AG04450 (cell line): ENCODE results near the gene GRB2. TPM values are rescaled to one million over a fixed set of nuclear protein-coding genes. Genes with fewer than 3 reads are reported as not detected.

Experiments
- CTCF ChIA-PET: fragments of 300-600, 350-600 bp; formaldehyde crosslinking; extraction: SDS; loops from one replicate; lab custom pipeline; 2022; ENCODE audit warnings: antibody characterized with exemption, inconsistent platforms; lab: Charles Lee
- POLR2A ChIA-PET: fragments of 350-600 bp; formaldehyde crosslinking; extraction: SDS; loops from one replicate; lab custom pipeline; 2021; ENCODE audit warnings: antibody characterized with exemption, inconsistent platforms; lab: Yijun Ruan, JAX
- DNase-seq: peaks from one replicate; pipeline ENCODE4 v3.0.0-alpha.2; 2011; ENCODE audit warnings: low read depth, low spot score
- H3K27ac ChIP-seq: one replicate; pipeline ENCODE4 v1.5.1; 2012; ENCODE audit warnings: low read depth, low read length, control low read depth
- H3K27me3 ChIP-seq: one replicate; pipeline ENCODE4 v1.6.0; 2012; ENCODE audit warnings: low read length; ENCODE audit not compliant: control insufficient read depth, insufficient read depth
- H3K4me3 ChIP-seq: 2 replicates; pipeline ENCODE4 v1.5.1; 2011; ENCODE audit warnings: mild to moderate bottlenecking, low read depth, low read length, control low read depth
- H3K9me3 ChIP-seq: 2 replicates; pipeline ENCODE4 v1.5.1; 2012; ENCODE audit warnings: low read length; ENCODE audit not compliant: control insufficient read depth, insufficient read depth
- polyA plus RNA-seq: library from polyadenylated mRNA; depleted of rRNA; stranded (reverse); fragments of >200 nt; gene quantifications from 2 replicates; pipeline ENCODE4 v1.2.3, GENCODE V29; 2011
- TF ChIP-seq, protein P1 (sequence below): IDR thresholded peaks from 2 replicates; pipeline ENCODE4 v1.5.1; 2011; ENCODE audit warnings: low read depth, low read length, control low read depth, inconsistent platforms

The GRB2 gene
- polyA plus RNA-seq, 1 experiment: 63.8 TPM

DNA sequence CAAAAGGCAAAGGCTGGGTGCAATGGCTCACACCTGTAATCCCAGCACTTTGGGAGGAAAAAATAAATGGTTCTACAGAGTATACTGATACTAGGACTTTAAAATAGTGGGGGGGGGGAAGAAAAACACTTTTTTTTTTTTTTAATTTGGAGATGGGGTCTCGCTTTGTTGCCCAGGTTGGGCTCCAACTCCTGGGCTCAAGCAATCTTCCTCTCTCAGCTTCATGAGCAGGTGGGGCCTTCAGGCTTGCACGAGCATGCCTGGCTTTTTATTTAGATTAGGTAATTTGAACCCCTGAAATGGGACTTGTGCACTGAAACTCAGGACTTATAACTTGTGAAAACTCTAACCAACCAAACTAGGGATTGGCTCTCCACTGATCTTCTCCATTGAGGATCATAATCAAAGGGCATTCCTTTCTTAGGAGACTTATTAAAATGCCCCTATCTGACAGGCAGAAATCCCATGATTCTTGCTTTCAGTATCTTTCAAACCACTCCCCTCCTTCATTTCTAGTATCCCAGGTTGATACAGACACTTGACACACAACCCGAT lies 16.9 kb downstream of the GRB2 start:
- no peaks in the 10 kb centered on the region for H3K27me3 ChIP-seq
- H3K4me3 ChIP-seq: no peak overlapping the region
- DNase-seq: no peak
- H3K27ac ChIP-seq: no peak overlapping the region
- ChIA-PET POLR2A (no interaction called here), CTCF (no interaction called here)
- H3K9me3 ChIP-seq: no peaks in the 10 kb centered on the region
- TF ChIP-seq, protein P1, sequence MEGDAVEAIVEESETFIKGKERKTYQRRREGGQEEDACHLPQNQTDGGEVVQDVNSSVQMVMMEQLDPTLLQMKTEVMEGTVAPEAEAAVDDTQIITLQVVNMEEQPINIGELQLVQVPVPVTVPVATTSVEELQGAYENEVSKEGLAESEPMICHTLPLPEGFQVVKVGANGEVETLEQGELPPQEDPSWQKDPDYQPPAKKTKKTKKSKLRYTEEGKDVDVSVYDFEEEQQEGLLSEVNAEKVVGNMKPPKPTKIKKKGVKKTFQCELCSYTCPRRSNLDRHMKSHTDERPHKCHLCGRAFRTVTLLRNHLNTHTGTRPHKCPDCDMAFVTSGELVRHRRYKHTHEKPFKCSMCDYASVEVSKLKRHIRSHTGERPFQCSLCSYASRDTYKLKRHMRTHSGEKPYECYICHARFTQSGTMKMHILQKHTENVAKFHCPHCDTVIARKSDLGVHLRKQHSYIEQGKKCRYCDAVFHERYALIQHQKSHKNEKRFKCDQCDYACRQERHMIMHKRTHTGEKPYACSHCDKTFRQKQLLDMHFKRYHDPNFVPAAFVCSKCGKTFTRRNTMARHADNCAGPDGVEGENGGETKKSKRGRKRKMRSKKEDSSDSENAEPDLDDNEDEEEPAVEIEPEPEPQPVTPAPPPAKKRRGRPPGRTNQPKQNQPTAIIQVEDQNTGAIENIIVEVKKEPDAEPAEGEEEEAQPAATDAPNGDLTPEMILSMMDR: no peak

DNA sequence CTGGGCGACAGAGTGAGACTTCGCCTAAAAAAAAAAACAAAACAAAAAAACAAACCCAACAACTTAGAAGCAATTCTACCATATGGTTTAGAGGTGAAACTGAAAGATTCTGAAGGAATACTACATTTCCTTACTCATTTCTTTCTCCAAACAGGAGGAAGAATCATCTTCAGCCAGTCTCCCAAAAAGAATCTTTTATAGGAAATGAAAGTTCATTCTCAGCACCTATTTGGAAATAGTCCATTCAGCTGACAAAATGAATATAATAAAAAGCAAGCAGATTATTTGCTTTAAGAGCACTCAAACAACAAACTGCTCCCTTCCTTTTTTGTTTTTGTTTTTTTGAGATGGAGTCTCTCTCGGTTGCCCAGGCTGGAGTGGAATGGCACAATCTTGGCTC lies 17.7 kb downstream of the GRB2 start:
- CTCF ChIA-PET: no interaction called here
- Histone ChIP-seq H3K27me3 (no peaks in the 10 kb centered on the region), H3K4me3 (no peak overlapping the region), H3K9me3 (no peaks in the 10 kb centered on the region; the same call in 1 of the 2 replicates), H3K27ac (no peak overlapping the region)
- DNase-seq: no peak
- POLR2A ChIA-PET: no interaction called here
- TF ChIP-seq, protein P1: no peak

DNA sequence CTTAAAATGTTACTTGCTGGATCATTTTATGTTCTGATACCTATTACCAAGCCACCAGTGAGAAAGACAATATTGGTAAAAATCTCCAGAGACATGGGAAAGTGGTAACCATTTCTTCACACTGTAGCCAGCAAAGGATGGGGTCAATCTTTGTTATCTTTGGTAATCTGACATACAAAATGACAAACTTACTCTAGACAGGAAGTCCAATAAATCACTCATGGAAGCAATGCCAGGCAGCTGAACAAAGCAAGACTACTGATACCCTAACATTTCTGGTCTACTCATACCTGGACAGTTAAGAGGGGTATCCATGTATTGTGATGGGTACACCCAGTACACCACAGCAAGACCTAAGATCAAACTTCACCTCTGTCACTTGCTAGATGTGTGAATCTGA lies 19.0 kb downstream of the GRB2 start:
- Histone ChIP-seq H3K27ac (no peak overlapping the region), H3K4me3 (no peak overlapping the region), H3K9me3 (no peaks in the 10 kb centered on the region; the same call in 1 of the 2 replicates), H3K27me3 (no peaks in the 10 kb centered on the region)
- DNase-seq: no peak
- POLR2A ChIA-PET: no interaction called here
- TF ChIP-seq, protein P1: no peak
- CTCF ChIA-PET: no interaction called here

DNA sequence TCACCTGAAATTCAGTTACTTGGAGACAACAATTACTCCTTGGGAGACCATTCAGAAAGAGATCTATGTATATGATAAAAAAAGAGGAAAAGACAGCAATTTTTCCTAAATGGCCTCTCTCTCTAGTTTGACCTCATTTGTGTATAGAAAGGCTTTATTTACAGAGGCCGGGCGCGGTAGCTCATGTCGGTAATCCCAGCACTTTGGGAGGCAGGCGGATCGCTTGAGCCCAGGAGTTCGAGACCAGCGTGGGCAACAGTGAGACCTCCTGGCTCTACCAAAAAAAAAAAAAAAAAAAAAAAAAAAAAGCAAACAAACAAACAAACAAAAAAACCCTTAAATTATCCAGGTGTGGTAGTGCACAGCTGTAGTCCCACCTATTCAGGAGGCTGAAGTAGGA lies 20.7 kb downstream of the GRB2 start:
- CTCF ChIA-PET: interaction anchor here (0.6 to 0.7 kb wide), 2 partner anchors 37 to 244 kb away, joined by 3 to 11 read pairs; no protein-coding TSS in a partner anchor
- Histone ChIP-seq H3K4me3 (no peak overlapping the region), H3K27ac (no peak overlapping the region), H3K9me3 (no peaks in the 10 kb centered on the region; the same call in 1 of the 2 replicates), H3K27me3 (no peaks in the 10 kb centered on the region)
- TF ChIP-seq, protein P1: no peak
- POLR2A ChIA-PET: interaction anchor here (0.6 kb wide), 1 partner anchor 46 kb away, joined by 4 read pairs; no protein-coding TSS in a partner anchor
- DNase-seq: no peak

DNA sequence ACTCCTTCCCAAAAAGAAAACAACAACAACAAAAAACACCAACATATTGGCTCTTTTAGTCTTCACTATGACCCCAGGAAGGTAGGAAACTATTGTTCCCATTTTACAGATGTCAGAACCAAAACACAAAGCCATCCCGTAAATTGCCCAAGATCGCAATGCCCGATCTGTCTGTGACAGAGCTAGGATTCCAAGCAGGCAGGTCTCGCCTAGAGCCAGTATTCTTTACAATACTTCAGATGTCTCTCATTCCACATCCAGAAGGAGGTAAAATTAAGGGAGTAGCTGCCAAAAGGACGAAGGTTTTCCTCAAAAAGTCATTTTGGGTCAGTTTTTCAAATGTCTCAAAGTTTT lies 21.7 kb downstream of the GRB2 start:
- no peaks in the 10 kb centered on the region; the same call in 1 of the 2 replicates for H3K9me3 ChIP-seq
- H3K27me3 ChIP-seq: no peaks in the 10 kb centered on the region
- TF ChIP-seq, protein P1: no peak
- no peak for DNase-seq
- POLR2A ChIA-PET: interaction anchor here (0.6 kb wide), 1 partner anchor 25 kb away, joined by 3 read pairs; no protein-coding TSS in a partner anchor
- no peak overlapping the region for H3K27ac ChIP-seq
- no peak overlapping the region for H3K4me3 ChIP-seq
- CTCF ChIA-PET: no interaction called here
